GM12801 (cell line): Measurements from ENCODE around the gene FNBP1.

Experiments used
- TF ChIP-seq, protein P1 (sequence below): IDR thresholded peaks from one replicate; pipeline ENCODE4 v1.5.1; 2011; ENCODE audit warnings: control low read depth; ENCODE audit not compliant: insufficient read length; ENCODE audit errors: extremely low read depth

FNBP1 gene

DNA sequence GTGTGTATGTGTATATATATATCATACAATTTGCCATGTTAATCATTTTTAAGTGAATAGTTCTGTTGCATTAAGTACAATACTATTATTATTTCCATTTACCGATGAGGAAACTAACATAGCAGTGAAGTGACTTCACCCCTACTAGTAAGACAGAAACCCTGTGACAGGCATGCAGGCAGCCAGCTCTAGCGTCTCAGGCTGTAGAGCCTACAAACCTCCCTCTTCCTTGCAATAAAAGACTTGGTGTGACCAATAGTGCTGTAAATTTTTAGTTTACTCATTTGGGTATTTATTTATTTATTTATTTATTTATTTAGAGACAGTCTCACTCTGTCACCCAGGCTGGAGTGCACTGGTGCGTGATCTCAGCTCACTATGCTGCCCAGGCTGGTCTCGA is 24.7 kb downstream of the FNBP1 start:
- TF ChIP-seq, protein P1, sequence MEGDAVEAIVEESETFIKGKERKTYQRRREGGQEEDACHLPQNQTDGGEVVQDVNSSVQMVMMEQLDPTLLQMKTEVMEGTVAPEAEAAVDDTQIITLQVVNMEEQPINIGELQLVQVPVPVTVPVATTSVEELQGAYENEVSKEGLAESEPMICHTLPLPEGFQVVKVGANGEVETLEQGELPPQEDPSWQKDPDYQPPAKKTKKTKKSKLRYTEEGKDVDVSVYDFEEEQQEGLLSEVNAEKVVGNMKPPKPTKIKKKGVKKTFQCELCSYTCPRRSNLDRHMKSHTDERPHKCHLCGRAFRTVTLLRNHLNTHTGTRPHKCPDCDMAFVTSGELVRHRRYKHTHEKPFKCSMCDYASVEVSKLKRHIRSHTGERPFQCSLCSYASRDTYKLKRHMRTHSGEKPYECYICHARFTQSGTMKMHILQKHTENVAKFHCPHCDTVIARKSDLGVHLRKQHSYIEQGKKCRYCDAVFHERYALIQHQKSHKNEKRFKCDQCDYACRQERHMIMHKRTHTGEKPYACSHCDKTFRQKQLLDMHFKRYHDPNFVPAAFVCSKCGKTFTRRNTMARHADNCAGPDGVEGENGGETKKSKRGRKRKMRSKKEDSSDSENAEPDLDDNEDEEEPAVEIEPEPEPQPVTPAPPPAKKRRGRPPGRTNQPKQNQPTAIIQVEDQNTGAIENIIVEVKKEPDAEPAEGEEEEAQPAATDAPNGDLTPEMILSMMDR = no peak

- TF ChIP-seq, protein P1 = no peak
These were observed 25.9 kb downstream of the FNBP1 start for GRCh38 chr9:130017076-130017475.

- TF ChIP-seq, protein P1 = no peak
These were observed 27.5 kb downstream of the FNBP1 start for GRCh38 chr9:130015353-130016019.

DNA sequence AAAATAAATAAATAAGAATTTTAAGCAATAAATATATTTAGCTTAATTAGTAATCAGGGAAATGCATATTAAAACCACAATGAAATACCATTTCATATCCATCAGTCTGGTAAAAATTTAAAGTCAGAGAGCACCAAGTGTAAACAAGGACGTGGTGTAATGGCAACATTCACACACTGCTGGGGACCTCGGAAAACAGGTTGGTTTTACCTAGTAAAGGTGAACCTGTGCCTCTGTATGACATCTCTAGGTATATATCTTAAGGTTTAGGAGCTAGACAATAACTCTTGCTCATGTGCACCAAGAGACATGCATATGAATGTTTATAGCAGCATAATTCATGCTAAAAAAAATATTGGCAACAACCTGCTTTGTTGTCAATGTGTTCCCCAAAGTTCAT is 29.7 kb downstream of the FNBP1 start:
- TF ChIP-seq, protein P1 = no peak

- TF ChIP-seq, protein P1 = no peak
These were observed 32.6 kb downstream of the FNBP1 start for GRCh38 chr9:130010151-130010988.

- TF ChIP-seq, protein P1 = no peak
These were observed 34.5 kb downstream of the FNBP1 start for GRCh38 chr9:130008538-130008937.

DNA sequence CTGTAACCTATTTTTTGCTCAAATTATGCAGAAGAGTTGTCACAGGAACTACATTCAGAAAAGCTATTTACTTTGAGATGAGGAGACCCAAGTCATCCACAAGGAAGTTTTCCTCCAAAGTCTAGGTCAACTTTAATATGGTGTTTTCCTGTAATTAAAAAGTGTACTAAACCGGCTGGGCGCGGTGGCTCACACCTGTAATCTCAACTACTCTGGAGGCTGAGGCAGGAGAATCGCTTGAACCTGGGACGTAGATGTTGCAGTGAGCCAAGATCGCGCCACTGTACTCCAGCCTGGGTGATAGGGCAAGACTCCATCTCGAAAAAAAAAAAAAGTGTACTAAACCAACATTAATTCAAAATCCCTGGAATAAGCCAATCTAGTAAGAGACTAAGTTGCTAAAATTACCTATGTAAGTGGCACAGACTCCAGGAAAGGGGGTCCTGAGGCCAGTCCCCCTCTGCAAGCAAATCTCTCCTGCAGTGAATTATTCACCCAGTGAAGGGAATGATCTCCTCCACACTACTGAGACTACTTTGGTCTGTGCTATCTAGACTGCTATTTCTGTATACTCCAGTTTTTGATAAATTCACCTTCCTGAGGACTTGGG is 38.9 kb downstream of the FNBP1 start:
- TF ChIP-seq, protein P1 = no peak
